ENCODE results near the gene DEFB128.

The DEFB128 gene

GRCh38 chr20:145877-146276 is 43.6 kb downstream of the DEFB128 start:
- DNase-seq: no peak

DNA sequence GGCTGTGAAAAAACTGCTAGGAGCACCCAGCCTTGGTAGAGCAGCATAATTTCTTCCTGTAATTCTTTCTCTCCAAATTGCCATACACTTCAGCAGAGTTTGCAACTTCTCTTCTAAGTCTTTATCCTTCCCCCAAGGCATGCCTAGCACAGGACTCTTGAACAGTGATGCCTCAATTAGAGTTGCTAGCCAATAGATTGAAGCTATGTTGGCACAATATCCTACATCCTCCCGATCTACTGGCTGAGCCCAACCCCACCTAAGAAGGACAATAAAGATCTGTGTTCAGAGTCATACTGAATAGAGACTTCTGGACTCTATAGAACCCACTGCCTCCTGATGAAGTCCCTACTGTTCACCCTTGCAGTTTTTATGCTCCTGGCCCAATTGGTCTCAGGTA is 47.2 kb downstream of the DEFB128 start, which contains the start of gene DEFB126:
TSS of gene DEFB126 (plus strand) at position 301 of the 400 bp plus-strand sequence. CDS start at position 340, 39 bp downstream.
- no peak for DNase-seq

Measured in CD4-positive, alpha-beta T cell treated with Interleukin-1 beta for 1 hour (primary cell).